HG02981 (cell line): ENCODE data around the gene RPL10.
A peak's percentile ranks its signal among the peaks of the same experiment; 100 is the strongest.

ENCODE experiments used
- ATAC-seq: cut with Tn5 transposase; IDR thresholded peaks from one replicate; pipeline ENCODE4 v1.9.1; 2021; ENCODE audit warnings: mild to moderate bottlenecking, moderate library complexity; ENCODE audit not compliant: unreplicated experiment

Gene RPL10

DNA sequence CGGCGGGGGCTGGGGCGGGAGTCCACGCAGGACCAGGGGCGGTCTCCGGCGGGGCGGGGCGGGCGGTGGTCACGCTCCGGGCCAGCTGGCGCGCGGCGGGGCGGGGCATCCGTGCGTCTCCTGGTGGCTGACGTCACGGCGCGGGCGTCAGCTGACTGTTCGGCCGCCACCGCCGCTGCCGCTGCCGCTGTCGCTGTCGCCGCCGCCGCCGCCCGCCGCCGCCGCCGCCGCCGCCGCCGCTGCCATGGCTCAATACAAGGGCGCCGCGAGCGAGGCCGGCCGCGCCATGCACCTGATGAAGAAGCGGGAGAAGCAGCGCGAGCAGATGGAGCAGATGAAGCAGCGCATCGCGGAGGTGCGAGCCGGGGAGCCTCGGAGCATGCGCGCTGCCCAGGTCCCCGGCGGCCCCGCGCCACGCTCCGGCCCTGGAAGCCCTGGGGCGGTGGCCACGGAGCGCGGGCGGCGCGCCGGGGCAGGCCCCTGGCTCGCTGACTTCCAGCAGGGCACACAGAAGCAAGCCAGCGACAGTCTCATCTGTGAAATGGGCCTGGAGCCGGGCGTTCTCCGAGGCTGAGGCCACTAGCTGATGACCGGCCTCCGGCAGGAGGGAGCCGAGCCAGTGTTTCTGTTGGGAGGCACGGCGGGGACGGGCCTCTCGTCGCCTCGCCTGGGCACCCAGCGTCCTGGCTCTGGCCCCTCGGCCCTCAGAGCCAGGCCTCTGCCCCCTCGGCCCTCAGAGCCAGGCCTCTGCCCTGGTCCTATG lies 46.0 kb downstream of the RPL10 start, which contains the start of gene FAM50A:
Gene FAM50A (plus strand): TSS at position 150 of the 763 bp plus-strand sequence. CDS start 95 bp downstream, at position 245.
- ATAC-seq = peak; percentile 87

GRCh38 chrX:154444755-154445246 lies 46.6 kb downstream of the RPL10 start:
- ATAC-seq = no peak

- no peak for ATAC-seq
Observed at GRCh38 chrX:154445776-154446175, 47.6 kb downstream of the RPL10 start.

DNA sequence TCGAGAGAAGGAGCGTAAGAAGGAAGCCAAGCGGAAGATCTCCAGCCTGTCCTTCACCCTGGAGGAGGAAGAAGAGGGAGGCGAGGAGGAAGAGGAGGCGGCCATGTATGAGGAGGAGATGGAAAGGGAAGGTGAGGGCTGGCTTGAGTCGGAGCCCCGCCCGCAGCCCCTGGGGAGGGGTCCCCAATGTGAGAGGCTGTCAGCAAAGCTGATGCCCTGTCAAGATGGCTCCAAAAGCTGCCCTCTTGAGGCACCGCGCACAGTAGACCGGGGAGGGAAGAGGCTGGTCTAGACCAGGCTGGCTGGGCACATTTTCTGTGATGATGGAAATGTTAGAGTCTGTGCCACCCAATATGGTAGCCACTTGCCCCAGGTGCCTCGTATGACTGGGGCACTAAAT lies 48.3 kb downstream of the RPL10 start:
- no peak for ATAC-seq

DNA sequence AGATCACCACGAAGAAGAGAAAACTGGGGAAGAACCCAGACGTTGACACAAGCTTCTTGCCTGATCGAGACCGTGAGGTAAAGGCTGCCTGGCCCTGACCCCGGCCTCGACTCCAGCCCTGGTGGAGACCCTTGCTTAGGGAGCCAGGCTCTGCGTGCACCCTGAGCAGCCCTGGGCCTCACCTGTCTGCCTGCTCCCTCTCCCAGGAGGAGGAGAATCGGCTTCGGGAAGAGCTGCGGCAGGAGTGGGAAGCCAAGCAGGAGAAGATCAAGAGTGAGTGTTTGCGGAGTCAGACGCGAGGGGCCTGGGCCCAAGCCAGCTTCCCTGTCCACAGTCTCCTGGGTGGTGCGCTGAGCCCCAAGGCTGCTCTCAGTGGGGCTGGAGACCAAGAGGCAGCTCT lies 50.3 kb downstream of the RPL10 start:
- ATAC-seq = no peak

- ATAC-seq = no peak
Observed at GRCh38 chrX:154449618-154450017, 51.4 kb downstream of the RPL10 start.

DNA sequence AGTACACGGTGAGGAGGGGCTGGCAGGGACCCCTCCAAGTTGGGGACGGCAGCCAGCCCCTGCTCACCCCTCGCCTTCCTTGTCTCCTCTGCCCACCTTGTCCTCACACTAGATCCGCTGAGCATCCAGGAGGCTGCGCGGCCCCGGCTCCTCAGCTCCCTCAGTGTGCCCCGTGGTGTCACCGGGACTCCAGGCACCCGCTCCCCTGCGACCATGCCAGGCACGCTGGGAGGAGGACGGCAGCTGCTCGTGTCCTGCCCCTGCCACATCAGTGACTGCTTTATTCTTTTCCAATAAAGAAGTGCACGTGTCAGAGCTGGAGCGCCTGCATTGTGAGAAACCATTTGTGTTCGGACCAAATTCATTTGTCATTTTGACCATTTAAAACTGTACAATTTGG lies 52.1 kb downstream of the RPL10 start:
- ATAC-seq = no peak
